PFSK-1 (cell line): ENCODE data around the gene TFEC.

ENCODE experiments used
- POLR2AphosphoS5 ChIP-seq: IDR thresholded peaks from 2 replicates; pipeline ENCODE4 v1.6.1; 2012; ENCODE audit warnings: low read depth, mild to moderate bottlenecking, control low read depth, low read length, moderate library complexity
- SIN3A ChIP-seq: IDR thresholded peaks from 2 replicates; pipeline ENCODE4 v1.6.1; 2012; ENCODE audit warnings: mild to moderate bottlenecking, low read length, moderate library complexity, borderline replicate concordance; ENCODE audit not compliant: insufficient read depth
- TAF1 ChIP-seq: IDR thresholded peaks from 2 replicates; pipeline ENCODE4 v1.6.1; 2012; ENCODE audit warnings: low read length, control low read depth, borderline replicate concordance; ENCODE audit not compliant: insufficient read depth
- TF ChIP-seq, protein P1 (sequence below), 2 experiments: IDR thresholded peaks; 2 replicates each; pipeline versions ENCODE4 v1.6.1 to v1.8.0; 2011 to 2012; ENCODE audit warnings: low read depth in 2 of 2, low read length in 2 of 2, control low read depth in 1 of 2, inconsistent platforms in 1 of 2, mild to moderate bottlenecking in 1 of 2, moderate library complexity in 1 of 2; ENCODE audit not compliant: insufficient read depth in 1 of 2

DNA sequence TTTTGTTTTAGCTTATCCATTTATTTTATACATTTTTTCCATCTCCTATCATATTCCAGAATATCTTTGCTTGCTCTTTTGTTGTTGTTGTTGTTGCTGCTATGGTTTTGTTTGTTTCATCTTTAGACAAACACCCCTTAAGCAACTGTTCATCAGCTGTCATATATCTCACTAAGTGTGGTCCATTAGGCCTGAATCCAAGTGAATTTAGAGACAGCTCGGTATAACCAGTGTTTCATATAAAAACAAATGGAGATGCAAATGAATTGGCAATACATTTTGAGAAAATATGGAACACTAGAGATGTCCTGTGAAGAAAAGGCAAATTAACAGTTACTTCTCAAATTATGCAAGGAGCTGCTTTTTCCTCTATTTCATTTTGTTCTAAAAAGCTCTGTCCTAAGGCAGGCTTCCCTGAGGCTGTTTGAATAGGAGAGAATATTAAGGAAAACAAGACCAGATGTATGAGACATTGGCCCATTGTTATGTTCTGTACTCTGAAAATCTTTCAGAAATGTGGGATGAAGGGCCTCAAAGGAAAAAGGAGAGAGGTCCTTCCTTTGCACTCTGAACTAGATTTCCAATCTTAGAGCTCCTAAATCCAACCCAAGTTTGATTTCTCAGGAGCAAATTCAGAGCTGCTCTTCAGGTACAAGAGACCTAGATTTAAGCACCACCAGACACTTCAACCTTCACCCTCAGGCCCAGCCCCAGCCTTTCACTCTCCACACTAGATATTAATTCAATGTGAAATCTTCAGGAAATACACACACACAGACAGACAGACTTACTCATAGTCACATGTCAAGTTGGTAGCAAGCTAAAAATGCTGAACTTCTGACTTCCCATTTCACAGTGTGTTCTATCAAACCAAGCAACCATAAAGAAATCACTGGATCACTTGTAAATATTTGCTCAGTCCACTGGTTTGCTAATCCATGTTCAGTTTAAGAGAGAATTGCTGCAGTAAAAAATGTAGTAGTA lies 5.4 kb downstream of the TFEC start:
- TF ChIP-seq POLR2AphosphoS5 (no peak), TAF1 (no peak), SIN3A (no peak)
- TF ChIP-seq, protein P1, sequence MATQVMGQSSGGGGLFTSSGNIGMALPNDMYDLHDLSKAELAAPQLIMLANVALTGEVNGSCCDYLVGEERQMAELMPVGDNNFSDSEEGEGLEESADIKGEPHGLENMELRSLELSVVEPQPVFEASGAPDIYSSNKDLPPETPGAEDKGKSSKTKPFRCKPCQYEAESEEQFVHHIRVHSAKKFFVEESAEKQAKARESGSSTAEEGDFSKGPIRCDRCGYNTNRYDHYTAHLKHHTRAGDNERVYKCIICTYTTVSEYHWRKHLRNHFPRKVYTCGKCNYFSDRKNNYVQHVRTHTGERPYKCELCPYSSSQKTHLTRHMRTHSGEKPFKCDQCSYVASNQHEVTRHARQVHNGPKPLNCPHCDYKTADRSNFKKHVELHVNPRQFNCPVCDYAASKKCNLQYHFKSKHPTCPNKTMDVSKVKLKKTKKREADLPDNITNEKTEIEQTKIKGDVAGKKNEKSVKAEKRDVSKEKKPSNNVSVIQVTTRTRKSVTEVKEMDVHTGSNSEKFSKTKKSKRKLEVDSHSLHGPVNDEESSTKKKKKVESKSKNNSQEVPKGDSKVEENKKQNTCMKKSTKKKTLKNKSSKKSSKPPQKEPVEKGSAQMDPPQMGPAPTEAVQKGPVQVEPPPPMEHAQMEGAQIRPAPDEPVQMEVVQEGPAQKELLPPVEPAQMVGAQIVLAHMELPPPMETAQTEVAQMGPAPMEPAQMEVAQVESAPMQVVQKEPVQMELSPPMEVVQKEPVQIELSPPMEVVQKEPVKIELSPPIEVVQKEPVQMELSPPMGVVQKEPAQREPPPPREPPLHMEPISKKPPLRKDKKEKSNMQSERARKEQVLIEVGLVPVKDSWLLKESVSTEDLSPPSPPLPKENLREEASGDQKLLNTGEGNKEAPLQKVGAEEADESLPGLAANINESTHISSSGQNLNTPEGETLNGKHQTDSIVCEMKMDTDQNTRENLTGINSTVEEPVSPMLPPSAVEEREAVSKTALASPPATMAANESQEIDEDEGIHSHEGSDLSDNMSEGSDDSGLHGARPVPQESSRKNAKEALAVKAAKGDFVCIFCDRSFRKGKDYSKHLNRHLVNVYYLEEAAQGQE (IDR thresholded peaks at IDR 0.05; ENCODE audit: insufficient read depth in 1 of 2, low read depth in 2 of 2, low read length in 2 of 2), result no peak
